RWPE1 (cell line): ENCODE measurements around the gene ACVR2A.
A peak's percentile ranks its signal among the peaks of the same experiment; 100 is the strongest.

Experiments
- CTCF ChIA-PET: fragments of 350-600 bp; sonication (Branson Sonifier 250); formaldehyde crosslinking; extraction: SDS; loops from one replicate; lab custom pipeline; 2021; lab: Yijun Ruan, JAX
- POLR2A ChIA-PET: fragments of 400-600 bp; formaldehyde crosslinking; extraction: SDS; loops from one replicate; lab custom pipeline; 2020; ENCODE audit warnings: antibody characterized with exemption; ENCODE audit not compliant: low non-redundant PET; lab: Yijun Ruan, JAX
- DNase-seq: peaks from one replicate; pipeline ENCODE4 v3.0.0; 2012; ENCODE audit warnings: low spot score
- H3K27ac ChIP-seq: fragments of 450-650 bp; 2 replicates; pipeline ENCODE4 v1.5.1; 2017
- TF ChIP-seq, protein P1 (sequence below): fragments of 450-650 bp; conservative IDR thresholded peaks from 2 replicates; pipeline ENCODE4 v1.5.1; 2017; ENCODE audit warnings: low read depth, mild to moderate bottlenecking

The ACVR2A gene

DNA sequence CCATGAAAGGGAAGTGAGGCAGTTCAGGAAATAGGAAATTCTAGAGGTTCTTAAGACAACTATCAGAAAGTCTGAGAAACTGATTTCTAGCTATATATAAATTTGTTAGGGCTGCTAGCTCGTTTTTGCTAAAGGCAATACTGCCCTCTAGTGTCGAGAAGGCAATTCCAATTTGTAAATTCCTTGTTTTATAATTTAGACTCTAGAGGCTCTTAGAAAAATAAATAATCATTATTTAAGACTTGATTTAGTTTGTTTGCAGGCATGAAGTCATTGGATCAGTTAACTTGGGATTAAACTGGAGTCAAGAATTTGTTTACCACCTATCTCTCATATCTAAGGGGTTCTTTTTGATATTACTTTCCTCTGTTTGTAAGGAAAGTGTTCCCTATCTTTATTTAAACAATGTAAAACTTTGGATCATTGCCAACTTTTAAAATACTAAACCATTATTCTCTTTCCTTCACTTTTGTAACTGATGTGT is 66.2 kb downstream of the ACVR2A start:
- TF ChIP-seq, protein P1, sequence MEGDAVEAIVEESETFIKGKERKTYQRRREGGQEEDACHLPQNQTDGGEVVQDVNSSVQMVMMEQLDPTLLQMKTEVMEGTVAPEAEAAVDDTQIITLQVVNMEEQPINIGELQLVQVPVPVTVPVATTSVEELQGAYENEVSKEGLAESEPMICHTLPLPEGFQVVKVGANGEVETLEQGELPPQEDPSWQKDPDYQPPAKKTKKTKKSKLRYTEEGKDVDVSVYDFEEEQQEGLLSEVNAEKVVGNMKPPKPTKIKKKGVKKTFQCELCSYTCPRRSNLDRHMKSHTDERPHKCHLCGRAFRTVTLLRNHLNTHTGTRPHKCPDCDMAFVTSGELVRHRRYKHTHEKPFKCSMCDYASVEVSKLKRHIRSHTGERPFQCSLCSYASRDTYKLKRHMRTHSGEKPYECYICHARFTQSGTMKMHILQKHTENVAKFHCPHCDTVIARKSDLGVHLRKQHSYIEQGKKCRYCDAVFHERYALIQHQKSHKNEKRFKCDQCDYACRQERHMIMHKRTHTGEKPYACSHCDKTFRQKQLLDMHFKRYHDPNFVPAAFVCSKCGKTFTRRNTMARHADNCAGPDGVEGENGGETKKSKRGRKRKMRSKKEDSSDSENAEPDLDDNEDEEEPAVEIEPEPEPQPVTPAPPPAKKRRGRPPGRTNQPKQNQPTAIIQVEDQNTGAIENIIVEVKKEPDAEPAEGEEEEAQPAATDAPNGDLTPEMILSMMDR = peak; percentile 78
- DNase-seq = peak; percentile 17
- no peak overlapping the region for H3K27ac ChIP-seq
- POLR2A ChIA-PET = no interaction called here
- CTCF ChIA-PET = interaction anchor here (0.5 to 1.8 kb wide), 7 partner anchors 9 to 1198 kb away, joined by 3 to 6 read pairs (median 3); no protein-coding TSS in a partner anchor

DNA sequence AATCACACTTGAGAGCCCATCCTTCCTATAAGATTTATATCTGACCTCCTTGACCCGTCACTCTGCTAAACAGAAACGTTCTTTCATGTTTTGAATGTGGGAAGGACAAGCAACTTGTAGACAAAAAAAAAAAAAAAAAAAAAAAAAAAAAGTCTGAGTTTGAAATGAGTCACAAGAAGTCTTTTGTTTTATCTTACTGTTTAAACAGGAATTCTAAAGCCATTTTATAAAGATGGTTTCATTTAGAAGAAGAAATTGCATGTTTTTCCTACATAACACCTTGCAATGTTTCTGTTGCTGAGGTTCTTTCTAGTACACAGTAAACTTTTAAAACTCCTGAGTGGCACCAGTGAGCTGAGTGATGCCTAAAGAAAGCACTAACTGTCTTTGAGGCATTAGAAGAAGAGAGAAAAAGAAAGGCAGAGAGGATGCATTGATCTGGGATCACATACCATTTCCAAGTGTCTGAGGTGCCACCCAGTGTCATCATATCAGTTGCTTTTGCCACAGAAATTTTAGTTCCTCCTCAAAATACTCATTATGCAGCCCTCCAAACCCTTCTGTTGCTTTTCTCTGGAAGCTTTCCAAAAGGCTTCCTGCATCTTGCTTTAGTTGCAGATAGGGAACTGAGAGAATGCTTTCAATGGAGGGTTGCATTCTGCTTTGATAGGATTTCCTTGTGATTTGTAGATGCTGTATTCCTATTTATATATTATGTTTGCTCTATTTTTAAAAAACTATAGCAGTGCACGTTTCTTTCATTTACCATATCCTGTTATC is 69.1 kb downstream of the ACVR2A start:
- POLR2A ChIA-PET = no interaction called here
- CTCF ChIA-PET = no interaction called here
- no peak for DNase-seq
- no peak overlapping the region for H3K27ac ChIP-seq
- TF ChIP-seq, protein P1 = no peak

DNA sequence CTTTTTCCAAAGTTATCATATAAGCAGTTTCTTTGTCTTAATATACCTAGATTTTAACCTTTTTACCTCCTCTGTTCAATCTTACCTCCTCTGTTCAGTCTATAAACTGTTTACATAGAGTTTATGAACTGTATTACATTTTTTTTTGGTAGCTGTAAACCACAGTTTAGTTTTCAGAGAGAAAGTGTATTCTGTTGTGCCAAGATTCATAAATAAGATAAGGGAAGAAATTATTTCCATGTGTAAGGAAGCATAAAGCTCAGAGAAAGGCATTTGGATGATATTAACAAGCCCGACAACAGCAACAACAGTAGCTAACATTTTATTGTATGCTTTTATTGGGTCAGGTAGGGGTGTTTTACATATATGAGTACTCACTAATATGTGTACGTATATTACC is 71.2 kb downstream of the ACVR2A start:
- ChIA-PET CTCF (no interaction called here), POLR2A (no interaction called here)
- no peak for DNase-seq

GRCh38 chr2:147916723-147917122 is 71.9 kb downstream of the ACVR2A start:
- CTCF ChIA-PET = no interaction called here
- DNase-seq = no peak
- TF ChIP-seq, protein P1 = no peak
- H3K27ac ChIP-seq = no peak overlapping the region
- POLR2A ChIA-PET = no interaction called here

More for the DNA sequence above, 71.2 kb downstream of the ACVR2A start:
- TF ChIP-seq, protein P1 = no peak
- H3K27ac ChIP-seq = no peak overlapping the region

DNA sequence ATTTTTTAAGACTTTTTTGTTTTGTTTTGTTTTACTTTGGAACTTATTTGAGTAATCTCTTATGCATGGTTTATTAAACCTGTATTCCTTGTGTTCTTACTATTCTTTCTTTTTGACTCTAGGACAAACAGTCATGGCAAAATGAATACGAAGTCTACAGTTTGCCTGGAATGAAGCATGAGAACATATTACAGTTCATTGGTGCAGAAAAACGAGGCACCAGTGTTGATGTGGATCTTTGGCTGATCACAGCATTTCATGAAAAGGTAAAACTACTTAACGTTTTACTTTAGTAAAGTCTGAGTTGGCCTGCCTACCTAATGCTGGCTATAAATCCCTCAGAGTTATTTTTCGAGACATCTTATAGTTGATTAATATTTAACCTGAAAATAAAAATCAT is 72.3 kb downstream of the ACVR2A start:
- TF ChIP-seq, protein P1 = no peak
- POLR2A ChIA-PET = no interaction called here
- CTCF ChIA-PET = no interaction called here
- no peak overlapping the region for H3K27ac ChIP-seq
- no peak for DNase-seq

- ChIA-PET POLR2A (no interaction called here), CTCF (interaction anchor here (0.6 kb wide), 1 partner anchor 950 kb away, joined by 5 read pairs; no protein-coding TSS in a partner anchor)
- TF ChIP-seq, protein P1 = no peak
- no peak overlapping the region for H3K27ac ChIP-seq
- no peak for DNase-seq
Measured at GRCh38 chr2:147923846-147924245, 79.0 kb downstream of the ACVR2A start.
